NB4 (cell line): ENCODE results near the gene SLFN5.

Experiments used
- MYC ChIP-seq: IDR thresholded peaks from 2 replicates; pipeline ENCODE4 v1.6.1; 2011; ENCODE audit warnings: low read depth, low read length
- POLR2A ChIP-seq: IDR thresholded peaks from 2 replicates; pipeline ENCODE4 v1.6.1; 2011; ENCODE audit warnings: mild to moderate bottlenecking; ENCODE audit not compliant: insufficient read length; ENCODE audit errors: extremely low read depth
- TF ChIP-seq, protein P1 (sequence below): IDR thresholded peaks from one replicate; pipeline ENCODE4 v1.5.1; 2012; ENCODE audit warnings: low read depth, low read length

DNA sequence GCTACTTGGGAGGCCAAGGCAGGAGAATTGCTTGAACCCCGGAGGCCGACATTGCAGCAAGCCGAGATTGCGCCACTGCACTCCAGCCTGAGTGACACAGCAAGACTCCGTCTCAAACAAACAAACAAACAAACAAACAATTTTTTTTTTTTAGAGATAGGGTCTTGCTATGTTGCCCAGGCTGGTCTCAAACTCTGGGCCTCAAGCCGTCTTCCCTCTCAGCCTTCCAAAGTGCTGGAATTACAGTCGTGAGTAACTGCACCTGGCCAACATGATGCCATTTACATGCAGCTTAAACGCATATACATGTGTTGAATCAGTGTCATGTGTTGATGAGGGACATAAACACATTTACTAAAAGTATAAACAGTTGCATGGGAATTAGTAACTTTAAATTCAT lies 2.0 kb upstream of the SLFN5 start:
- TF ChIP-seq, protein P1, sequence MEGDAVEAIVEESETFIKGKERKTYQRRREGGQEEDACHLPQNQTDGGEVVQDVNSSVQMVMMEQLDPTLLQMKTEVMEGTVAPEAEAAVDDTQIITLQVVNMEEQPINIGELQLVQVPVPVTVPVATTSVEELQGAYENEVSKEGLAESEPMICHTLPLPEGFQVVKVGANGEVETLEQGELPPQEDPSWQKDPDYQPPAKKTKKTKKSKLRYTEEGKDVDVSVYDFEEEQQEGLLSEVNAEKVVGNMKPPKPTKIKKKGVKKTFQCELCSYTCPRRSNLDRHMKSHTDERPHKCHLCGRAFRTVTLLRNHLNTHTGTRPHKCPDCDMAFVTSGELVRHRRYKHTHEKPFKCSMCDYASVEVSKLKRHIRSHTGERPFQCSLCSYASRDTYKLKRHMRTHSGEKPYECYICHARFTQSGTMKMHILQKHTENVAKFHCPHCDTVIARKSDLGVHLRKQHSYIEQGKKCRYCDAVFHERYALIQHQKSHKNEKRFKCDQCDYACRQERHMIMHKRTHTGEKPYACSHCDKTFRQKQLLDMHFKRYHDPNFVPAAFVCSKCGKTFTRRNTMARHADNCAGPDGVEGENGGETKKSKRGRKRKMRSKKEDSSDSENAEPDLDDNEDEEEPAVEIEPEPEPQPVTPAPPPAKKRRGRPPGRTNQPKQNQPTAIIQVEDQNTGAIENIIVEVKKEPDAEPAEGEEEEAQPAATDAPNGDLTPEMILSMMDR, result no peak
- no peak for TF ChIP-seq POLR2A
- no peak for TF ChIP-seq MYC
